Activated naive CD8-positive, alpha-beta T cell treated with anti-CD3 and anti-CD28 coated beads for 36 hours (primary cell): ENCODE results near the gene KCNMA1. TPM values are rescaled to one million over a fixed set of nuclear protein-coding genes. Genes with fewer than 3 reads are reported as not detected.

ENCODE experiments used
- DNase-seq: peaks from one replicate; pipeline ENCODE4 v3.0.0; 2021
- H3K27ac Mint-ChIP-seq: one replicate; pipeline ENCODE4 v1.8.0; 2022; ENCODE audit warnings: mild to moderate bottlenecking, moderate library complexity, mixed read lengths
- H3K27me3 Mint-ChIP-seq: one replicate; pipeline ENCODE4 v1.8.0; 2022; ENCODE audit warnings: mild to moderate bottlenecking, mixed read lengths
- H3K36me3 Mint-ChIP-seq: one replicate; pipeline ENCODE4 v1.8.0; 2021; ENCODE audit warnings: mild to moderate bottlenecking, mixed read lengths
- H3K4me1 Mint-ChIP-seq: one replicate; pipeline ENCODE4 v1.8.0; 2021; ENCODE audit warnings: mixed read lengths
- H3K4me3 Mint-ChIP-seq: one replicate; pipeline ENCODE4 v1.8.0; 2022; ENCODE audit warnings: mild to moderate bottlenecking, moderate library complexity, mixed read lengths
- H3K9me3 Mint-ChIP-seq: one replicate; pipeline ENCODE4 v1.8.0; 2022; ENCODE audit warnings: mixed read lengths
- total RNA-seq, 2 experiments: library from RNA; stranded (reverse); gene quantifications; one replicate each; pipeline ENCODE4 v1.2.3, GENCODE V29; 2021

KCNMA1 gene
- total RNA-seq, 2 experiments from 2014 or later = not detected

DNA sequence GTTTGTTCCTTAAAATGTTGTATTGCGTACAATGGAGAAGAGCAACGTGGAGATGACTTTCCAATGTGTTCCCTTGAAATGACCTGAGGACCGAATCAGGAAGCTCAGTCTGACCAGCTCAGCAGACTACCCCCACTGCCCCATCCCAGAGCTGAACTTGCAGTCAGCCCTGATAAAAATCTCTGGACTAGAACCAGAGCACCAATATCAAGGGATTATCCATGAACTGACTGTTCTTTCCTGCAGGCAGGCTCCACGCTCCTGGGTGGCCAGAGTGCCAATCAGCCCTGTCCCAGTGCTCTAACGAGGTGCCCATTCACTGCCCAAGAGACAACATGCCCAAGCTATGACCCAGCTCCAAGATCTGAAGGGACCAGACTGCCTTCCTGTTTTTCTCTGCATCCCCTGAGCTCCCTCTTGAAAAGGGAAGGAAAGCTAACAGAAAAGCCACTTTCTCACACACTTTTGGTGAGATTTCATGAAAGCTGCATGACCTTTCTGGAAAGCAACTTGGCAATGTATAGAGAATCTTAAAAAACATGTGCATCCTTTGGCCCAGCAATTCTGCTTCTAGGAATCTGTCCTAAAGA, 130.2 kb downstream of the KCNMA1 start:
- Mint-ChIP-seq H3K27ac (no peak overlapping the region), H3K27me3 (peaks cover 20% of the 10 kb centered on the region), H3K4me3 (no peak overlapping the region), H3K4me1 (peaks cover under 1% of the 10 kb centered on the region), H3K9me3 (no peaks in the 10 kb centered on the region), H3K36me3 (no peaks in the 10 kb centered on the region)
- DNase-seq = no peak

DNA sequence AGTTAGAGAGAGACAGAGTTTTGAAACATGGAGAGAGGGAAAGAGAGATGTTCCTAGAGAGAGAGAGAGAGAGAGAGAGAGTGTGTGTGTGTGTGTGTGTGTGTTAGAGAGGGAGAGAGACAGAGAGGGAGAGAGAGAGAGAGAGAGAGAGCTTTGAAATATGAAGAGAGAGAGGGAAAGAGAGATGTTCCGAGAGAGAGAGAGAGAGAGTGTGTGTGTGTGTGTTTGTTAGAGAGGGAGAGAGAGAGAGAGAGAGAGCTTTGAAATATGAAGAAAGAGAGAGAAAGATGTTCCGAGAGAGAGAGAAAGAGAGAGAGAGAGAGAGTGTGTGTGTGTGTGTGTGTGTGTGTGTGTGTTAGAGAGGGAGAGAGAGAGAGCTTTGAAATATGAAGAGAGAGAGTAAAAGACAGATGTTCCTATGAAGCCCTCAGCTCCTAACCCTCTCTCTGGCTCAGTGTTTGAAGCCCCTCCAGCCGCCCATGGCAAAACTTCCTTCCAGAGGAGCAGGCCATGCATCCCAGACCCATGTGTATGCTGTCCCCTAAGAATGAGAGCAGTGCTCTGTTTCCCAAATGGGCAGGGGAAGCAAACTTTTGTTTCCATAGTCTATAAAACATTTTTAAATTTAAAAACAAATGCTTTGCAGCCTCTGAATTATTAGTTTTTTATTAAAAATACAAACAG, 130.9 kb downstream of the KCNMA1 start:
- Mint-ChIP-seq H3K4me3 (no peak overlapping the region), H3K4me1 (peaks cover 8% of the 10 kb centered on the region), H3K9me3 (no peaks in the 10 kb centered on the region), H3K36me3 (no peaks in the 10 kb centered on the region), H3K27ac (no peak overlapping the region), H3K27me3 (peaks cover 21% of the 10 kb centered on the region)
- DNase-seq = no peak

DNA sequence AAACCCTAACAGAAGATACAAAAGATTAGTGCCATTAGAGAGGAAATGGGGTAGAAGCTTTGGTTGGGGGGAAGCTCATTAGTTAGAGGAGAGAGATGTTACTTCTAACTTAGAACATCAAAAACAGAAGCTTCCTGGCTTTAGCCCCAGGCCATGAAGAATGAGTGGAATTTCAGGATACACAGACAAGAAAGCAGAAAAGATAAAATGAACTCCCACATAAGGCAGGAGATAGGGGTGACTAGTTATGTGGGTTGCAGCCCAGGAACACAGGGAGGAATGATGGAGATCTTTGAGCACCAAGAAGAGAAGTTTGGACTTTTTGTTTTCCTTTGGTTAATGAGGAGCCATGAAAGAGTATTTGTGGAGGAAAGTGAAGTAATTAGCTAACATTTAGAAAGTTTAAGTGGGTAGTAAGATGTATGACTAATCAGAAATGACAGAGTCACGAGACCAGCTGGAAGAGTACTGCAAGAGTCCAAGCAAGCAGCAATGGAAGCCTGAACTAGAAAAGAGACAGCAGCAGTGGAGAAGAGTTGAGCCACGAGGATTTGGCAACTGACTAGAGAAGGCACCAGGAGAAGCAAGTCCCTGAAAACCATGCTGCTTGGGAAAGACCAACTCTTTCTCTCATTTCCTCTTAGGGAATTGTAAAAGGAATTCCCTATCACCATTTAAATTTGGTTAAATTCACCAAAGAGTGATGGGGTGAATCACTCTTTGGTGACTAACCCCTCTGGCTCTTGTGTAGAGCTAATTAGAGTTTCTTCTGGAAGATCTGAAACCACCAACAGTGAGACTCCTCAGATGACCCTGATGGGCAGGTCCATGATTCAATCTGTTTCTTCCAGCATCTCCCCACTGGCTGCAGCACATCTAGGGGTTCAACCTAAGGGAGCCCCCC, 131.9 kb downstream of the KCNMA1 start:
- Mint-ChIP-seq H3K4me1 (peaks cover 16% of the 10 kb centered on the region), H3K9me3 (no peaks in the 10 kb centered on the region), H3K27me3 (peaks cover 24% of the 10 kb centered on the region), H3K27ac (no peak overlapping the region), H3K4me3 (no peak overlapping the region), H3K36me3 (no peaks in the 10 kb centered on the region)
- no peak for DNase-seq

DNA sequence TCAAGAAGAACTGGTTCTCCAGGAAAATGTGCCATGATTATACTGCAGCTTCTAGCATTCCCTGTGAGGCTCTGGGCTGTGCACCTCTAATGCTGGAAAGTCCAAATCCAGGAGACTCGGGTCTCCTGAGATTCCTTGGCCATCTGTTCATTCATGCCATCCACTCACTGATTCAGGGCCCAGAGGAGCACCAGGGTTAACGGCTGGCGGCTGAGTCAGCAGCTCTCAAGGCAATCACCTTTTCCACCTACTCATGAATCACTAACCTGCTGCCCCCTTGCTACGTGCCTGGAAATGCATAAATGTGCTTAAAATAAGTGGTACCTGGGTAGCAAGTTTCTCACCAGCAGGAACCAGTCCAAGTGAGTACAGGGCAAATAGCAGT, 132.7 kb downstream of the KCNMA1 start:
- peaks cover 20% of the 10 kb centered on the region for H3K4me1 Mint-ChIP-seq
- DNase-seq = peak; percentile 7
- no peaks in the 10 kb centered on the region for H3K9me3 Mint-ChIP-seq
- H3K4me3 Mint-ChIP-seq = no peak overlapping the region
- no peak overlapping the region for H3K27ac Mint-ChIP-seq
- H3K36me3 Mint-ChIP-seq = no peaks in the 10 kb centered on the region
- peaks cover 24% of the 10 kb centered on the region for H3K27me3 Mint-ChIP-seq

DNA sequence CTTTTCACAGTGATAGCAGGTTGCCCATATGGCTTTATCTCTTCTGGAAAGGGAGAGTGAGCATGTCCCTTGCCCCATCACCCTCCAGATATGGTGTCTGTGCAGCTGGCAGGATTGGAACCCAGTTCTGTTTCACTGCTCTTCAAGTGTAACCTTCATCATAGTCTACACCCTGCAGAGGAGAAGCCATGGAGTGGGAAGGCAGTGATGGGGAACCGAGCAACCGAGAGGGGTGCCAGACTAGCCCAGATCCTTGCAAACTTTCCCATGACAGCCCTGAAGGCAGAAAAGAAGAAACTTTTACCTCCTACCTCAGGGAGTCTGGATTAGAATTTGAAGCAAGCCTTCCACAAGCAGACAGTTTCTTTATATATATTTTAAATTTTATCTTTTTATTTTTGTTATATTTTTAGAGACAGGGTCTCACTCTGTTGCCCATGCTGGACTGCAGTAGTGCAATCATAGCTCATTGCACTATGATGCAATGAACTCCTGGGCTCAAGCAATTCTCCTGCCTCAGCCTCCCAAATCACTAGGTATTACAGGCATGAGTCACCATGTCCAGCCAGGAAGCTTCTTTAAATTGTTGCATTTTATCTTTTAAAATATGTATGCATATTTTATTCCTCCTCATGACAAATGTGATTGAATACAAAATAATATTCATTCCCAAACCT, 133.3 kb downstream of the KCNMA1 start:
- no peak overlapping the region for H3K27ac Mint-ChIP-seq
- peaks cover 20% of the 10 kb centered on the region for H3K4me1 Mint-ChIP-seq
- no peaks in the 10 kb centered on the region for H3K36me3 Mint-ChIP-seq
- H3K27me3 Mint-ChIP-seq = peaks cover 24% of the 10 kb centered on the region
- DNase-seq = no peak
- no peaks in the 10 kb centered on the region for H3K9me3 Mint-ChIP-seq
- H3K4me3 Mint-ChIP-seq = no peak overlapping the region

DNA sequence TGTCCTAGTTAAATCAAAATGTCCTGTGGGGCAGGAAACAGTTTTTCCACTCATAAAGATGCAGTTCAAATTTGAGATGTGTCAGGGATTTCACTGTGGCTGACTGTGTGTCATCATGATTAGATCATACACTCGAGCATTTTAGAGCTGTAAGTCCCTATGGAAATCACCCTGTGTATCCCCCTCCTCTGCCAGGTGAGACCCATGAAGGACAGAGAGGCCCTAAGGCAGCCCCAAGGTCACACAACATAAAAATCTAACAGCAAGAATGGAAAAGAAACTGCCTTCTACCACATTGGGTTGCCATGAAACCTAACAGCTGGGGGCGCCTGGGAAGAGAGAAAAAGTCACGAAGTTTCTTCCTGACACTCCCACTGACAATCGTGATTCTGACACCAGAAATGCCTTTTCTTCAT, 135.8 kb downstream of the KCNMA1 start:
- no peaks in the 10 kb centered on the region for H3K9me3 Mint-ChIP-seq
- no peak overlapping the region for H3K4me3 Mint-ChIP-seq
- peaks cover 20% of the 10 kb centered on the region for H3K4me1 Mint-ChIP-seq
- peak; percentile 4 for DNase-seq
- peak overlapping the region; percentile 83 for H3K27ac Mint-ChIP-seq
- H3K36me3 Mint-ChIP-seq = no peaks in the 10 kb centered on the region
- H3K27me3 Mint-ChIP-seq = peaks cover 27% of the 10 kb centered on the region

DNA sequence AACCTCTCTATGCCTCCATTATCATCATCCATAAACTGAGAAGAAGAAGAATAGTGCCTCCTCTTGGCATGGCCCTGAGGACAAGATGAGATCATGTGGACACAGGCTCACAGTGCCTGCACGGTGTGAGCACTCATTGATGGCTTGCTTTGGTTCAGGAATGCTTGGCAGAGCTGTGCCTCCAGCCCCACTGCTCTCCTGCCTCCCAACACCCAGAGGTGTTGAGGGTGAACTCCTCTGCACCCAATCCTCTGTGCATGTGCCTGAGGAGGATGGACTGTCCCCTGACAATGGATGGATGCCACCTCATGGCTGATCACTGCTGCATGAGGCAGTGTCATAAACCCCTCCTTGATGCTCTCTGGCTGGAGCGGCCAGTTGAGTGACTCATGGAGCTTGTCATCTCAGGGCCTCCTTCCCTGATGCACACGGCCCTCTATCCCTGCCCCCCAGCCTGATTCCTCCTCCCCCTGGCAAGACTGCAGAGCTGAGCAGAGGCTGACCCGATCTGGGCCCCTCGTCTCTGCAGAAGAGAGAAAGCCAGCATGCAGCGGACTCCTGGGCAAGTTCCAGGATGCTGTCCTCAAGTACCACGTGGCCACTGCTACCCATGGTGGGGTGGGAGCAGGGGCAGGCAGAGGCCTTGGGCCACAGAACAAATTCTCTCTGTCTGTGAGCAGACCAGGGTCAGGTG, 136.3 kb downstream of the KCNMA1 start:
- H3K4me3 Mint-ChIP-seq = no peak overlapping the region
- H3K36me3 Mint-ChIP-seq = no peaks in the 10 kb centered on the region
- H3K4me1 Mint-ChIP-seq = peaks cover 20% of the 10 kb centered on the region
- H3K27me3 Mint-ChIP-seq = peaks cover 22% of the 10 kb centered on the region
- peak overlapping the region; percentile 83 for H3K27ac Mint-ChIP-seq
- H3K9me3 Mint-ChIP-seq = no peaks in the 10 kb centered on the region
- peak; percentile 10 for DNase-seq

DNA sequence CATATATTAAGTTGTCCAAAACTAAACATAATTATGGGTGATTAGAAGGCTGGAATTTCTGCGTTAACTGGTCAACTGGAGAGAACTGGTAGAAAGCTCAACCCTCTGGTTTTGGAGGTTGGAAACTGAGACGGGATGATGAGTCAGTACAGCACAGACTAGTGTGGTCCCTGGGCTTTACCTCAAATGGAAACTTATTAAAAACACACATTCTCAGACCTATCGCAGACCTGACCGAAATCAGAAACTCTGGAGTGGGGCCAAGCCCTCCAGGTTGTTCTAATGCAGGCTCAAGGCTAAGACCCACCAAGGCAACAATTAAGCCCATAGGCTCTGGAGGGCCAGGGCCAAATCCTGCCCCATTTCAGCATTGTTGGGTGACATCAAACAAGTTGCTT, 136.9 kb downstream of the KCNMA1 start:
- H3K4me3 Mint-ChIP-seq = no peak overlapping the region
- peaks cover 20% of the 10 kb centered on the region for H3K27me3 Mint-ChIP-seq
- peaks cover 20% of the 10 kb centered on the region for H3K4me1 Mint-ChIP-seq
- no peaks in the 10 kb centered on the region for H3K36me3 Mint-ChIP-seq
- H3K9me3 Mint-ChIP-seq = no peaks in the 10 kb centered on the region
- DNase-seq = peak; percentile 43
- H3K27ac Mint-ChIP-seq = peak overlapping the region; percentile 83

DNA sequence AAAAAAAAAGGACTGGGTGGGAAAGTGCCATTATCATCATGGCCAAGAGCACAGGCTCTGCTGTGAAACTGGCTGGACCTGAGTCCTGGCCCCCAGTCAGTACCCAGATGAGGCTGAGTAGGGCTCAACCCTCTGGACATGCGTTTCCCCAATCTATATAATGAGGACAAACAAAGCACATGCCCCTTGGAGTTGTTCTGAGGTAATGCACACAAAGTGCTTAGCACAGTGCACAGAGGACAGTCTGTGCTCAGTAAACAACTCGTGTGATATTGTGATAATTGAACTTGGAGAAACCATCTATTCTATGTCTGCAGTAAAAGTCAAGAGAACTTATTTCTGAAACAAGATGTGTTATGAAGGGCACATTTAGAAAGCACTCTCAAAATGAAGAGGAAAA, 138.8 kb downstream of the KCNMA1 start:
- H3K36me3 Mint-ChIP-seq = no peaks in the 10 kb centered on the region
- H3K4me1 Mint-ChIP-seq = peaks cover 20% of the 10 kb centered on the region
- no peak overlapping the region for H3K4me3 Mint-ChIP-seq
- no peak overlapping the region for H3K27ac Mint-ChIP-seq
- no peaks in the 10 kb centered on the region for H3K9me3 Mint-ChIP-seq
- no peak for DNase-seq
- peaks cover 20% of the 10 kb centered on the region for H3K27me3 Mint-ChIP-seq

DNA sequence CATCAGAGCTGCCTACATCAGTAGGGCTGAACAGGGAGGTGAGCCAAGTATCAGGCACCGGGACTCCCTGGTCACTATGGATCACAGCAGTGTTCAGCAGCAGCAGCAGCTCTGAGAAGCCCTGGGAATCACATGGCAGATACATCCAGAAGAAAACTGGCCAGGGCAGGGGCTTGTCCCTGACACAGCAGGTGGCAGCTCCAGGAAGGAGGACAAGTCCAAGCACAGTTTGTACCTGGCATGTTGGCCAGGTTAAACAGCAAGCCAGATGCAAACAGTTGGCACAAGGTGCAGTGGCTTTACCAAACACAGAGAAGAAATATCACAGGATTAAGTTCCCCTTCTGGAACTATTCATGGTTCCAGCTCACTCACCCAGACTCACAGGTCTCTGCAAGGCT, 139.4 kb downstream of the KCNMA1 start:
- no peaks in the 10 kb centered on the region for H3K36me3 Mint-ChIP-seq
- H3K4me3 Mint-ChIP-seq = no peak overlapping the region
- H3K27ac Mint-ChIP-seq = no peak overlapping the region
- H3K27me3 Mint-ChIP-seq = peaks cover 18% of the 10 kb centered on the region
- H3K4me1 Mint-ChIP-seq = peaks cover 20% of the 10 kb centered on the region
- no peak for DNase-seq
- no peaks in the 10 kb centered on the region for H3K9me3 Mint-ChIP-seq

DNA sequence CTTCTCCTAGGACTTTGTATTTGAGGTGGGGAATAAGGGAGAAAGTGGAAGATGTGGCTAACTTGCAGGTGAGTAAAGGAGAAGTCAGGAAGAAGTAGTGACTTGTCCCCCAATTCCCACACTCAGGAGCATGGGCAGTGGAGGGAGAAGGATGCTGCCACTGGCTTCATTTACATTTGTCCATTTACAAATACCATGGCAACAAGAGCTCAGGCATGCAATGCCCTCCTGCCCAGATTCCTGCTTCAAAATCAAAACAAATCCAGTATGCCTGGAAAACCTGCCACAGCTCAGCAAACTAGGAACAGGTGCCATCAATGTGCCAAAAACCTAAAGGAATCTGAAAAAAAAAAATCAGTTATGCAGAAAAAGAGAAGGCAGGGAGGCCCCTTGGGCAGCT, 139.9 kb downstream of the KCNMA1 start:
- H3K36me3 Mint-ChIP-seq = no peaks in the 10 kb centered on the region
- H3K9me3 Mint-ChIP-seq = no peaks in the 10 kb centered on the region
- DNase-seq = no peak
- peaks cover 14% of the 10 kb centered on the region for H3K27me3 Mint-ChIP-seq
- no peak overlapping the region for H3K27ac Mint-ChIP-seq
- H3K4me3 Mint-ChIP-seq = no peak overlapping the region
- H3K4me1 Mint-ChIP-seq = peaks cover 20% of the 10 kb centered on the region

DNA sequence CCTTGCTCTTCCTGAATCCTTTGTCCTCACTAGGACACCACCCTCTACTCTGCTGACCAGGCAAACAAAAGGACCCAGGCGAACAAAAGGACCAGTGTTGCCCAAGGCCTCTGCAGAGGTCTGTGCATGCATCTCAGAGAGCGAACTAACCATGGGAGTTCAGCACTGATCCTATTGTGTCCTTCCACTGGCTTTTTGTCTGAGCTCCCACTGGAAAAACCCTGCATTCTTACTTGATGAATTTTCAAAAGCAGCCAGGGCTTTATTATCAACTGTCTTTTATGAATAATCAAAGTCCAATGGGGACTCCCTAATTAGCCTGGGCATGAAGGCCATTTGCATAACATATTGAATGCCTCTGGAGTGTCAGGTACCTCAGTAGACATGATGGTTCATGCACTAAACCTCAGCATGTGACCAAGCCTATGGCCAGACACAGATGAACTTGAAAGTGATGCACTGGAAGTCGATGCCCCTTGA, 140.6 kb downstream of the KCNMA1 start:
- Mint-ChIP-seq H3K36me3 (no peaks in the 10 kb centered on the region), H3K4me3 (no peak overlapping the region), H3K4me1 (peaks cover 16% of the 10 kb centered on the region), H3K27ac (no peak overlapping the region), H3K27me3 (peaks cover 9% of the 10 kb centered on the region), H3K9me3 (no peaks in the 10 kb centered on the region)
- no peak for DNase-seq

DNA sequence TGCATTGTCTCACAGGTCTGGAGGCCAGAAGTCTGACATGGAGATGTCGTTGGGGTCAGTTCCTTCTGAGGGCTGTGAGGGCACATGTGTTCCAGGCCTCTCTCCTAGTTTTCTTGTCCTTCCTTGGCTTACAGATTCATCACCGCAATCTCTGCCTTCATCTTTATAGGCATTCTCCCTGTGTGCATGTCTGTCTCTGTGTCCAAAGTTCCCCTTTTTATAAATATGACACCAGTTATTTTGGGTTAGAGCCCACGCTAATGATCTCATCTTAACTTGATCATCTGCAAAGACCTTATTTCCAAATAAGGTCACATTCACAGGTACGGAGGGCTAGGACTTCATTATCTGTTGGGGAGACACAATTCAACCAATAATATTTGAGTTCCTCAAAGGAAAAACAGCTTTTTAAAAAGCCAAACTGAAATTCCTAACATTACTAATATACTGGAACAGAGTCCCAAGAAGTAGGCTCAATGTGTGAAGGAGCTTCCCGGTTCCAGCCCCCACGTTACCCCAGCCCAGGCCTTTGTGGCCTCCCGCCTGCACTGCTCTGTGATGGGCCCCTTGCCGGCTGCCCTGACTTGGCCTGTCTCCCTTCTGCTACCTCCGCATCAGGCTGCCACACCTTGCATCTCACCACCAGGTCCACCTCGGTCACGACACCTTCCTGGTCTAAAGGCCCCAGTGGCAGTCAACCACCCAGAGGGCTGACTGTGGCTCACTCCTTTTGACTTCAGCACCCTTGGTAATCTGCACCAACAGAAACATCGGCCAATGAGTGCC, 142.7 kb downstream of the KCNMA1 start:
- Mint-ChIP-seq H3K36me3 (no peaks in the 10 kb centered on the region), H3K9me3 (no peaks in the 10 kb centered on the region), H3K4me1 (no peaks in the 10 kb centered on the region), H3K4me3 (no peak overlapping the region), H3K27ac (no peak overlapping the region), H3K27me3 (peaks cover 7% of the 10 kb centered on the region)
- no peak for DNase-seq

DNA sequence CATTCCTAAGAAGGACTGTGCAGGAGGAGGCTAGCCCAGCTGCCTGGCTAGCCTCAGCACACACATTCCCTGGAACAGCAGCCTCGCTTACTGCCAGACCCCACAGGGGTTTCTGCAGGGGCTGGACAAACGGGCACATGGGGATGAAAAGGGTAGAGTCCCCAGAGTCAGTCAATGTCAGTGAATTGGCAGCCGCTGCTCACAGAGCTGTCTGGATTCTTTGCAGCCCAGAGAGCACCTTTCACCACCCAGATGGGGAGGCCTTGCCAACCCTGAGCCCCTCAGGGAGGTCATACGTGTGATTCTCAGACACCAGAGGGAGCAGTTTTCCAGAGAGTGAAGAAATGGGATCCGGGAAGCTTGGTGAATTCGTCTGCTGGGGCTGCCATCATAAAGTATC, 143.3 kb downstream of the KCNMA1 start:
- Mint-ChIP-seq H3K27ac (no peak overlapping the region), H3K4me3 (no peak overlapping the region), H3K4me1 (no peaks in the 10 kb centered on the region), H3K27me3 (peaks cover 7% of the 10 kb centered on the region), H3K9me3 (no peaks in the 10 kb centered on the region), H3K36me3 (no peaks in the 10 kb centered on the region)
- DNase-seq = no peak
